Suprapubic skin (tissue), 3 donors: ENCODE results near the gene WDR89.

ENCODE experiments used
- POLR2A ChIP-seq, 2 donors: fragments of 450-650 bp; IDR thresholded peaks; one replicate each; pipeline ENCODE4 v1.6.1; 2017; ENCODE audit warnings: antibody characterized with exemption in 2 of 2, mild to moderate bottlenecking in 2 of 2, moderate library complexity in 2 of 2
- TF ChIP-seq, protein P1 (sequence below), 2 donors: fragments of 200-600 bp in 1 of 2; fragments of 450-650 bp in 1 of 2; sonication (generic) in 1 of 2; IDR thresholded peaks; one replicate each; pipeline ENCODE4 v1.5.1; 2016 to 2019; ENCODE audit warnings: antibody characterized with exemption in 2 of 2, mild to moderate bottlenecking in 1 of 2, moderate library complexity in 1 of 2

DNA sequence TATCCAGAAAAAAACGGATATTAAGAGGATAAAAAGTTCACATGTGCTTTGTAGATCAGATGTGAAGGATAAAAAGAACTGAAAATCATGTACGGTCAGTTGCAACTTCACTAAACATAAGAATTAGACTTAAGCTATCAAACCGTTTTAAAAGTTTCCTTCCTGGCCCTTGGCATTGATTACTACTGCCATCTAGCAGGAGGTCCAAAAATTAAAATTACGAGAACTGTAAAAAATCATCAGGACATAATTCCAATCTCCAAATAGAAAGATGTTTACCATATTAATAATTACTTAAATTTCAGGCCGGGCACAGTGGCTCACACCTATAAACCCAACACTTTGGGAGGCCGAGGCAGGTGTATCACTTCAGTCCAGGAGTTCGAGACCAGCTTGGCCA is 7.9 kb downstream of the WDR89 start:
- TF ChIP-seq POLR2A (IDR thresholded peaks at IDR 0.05) = no peak
- TF ChIP-seq, protein P1, sequence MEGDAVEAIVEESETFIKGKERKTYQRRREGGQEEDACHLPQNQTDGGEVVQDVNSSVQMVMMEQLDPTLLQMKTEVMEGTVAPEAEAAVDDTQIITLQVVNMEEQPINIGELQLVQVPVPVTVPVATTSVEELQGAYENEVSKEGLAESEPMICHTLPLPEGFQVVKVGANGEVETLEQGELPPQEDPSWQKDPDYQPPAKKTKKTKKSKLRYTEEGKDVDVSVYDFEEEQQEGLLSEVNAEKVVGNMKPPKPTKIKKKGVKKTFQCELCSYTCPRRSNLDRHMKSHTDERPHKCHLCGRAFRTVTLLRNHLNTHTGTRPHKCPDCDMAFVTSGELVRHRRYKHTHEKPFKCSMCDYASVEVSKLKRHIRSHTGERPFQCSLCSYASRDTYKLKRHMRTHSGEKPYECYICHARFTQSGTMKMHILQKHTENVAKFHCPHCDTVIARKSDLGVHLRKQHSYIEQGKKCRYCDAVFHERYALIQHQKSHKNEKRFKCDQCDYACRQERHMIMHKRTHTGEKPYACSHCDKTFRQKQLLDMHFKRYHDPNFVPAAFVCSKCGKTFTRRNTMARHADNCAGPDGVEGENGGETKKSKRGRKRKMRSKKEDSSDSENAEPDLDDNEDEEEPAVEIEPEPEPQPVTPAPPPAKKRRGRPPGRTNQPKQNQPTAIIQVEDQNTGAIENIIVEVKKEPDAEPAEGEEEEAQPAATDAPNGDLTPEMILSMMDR (IDR thresholded peaks at IDR 0.05) = no peak
